ENCODE data around the gene B3GNT8. TPM values are rescaled to one million over a fixed set of nuclear protein-coding genes. Genes with fewer than 3 reads are reported as not detected.

Gene B3GNT8
- total and polyA plus RNA-seq, 4 donors: 3.2 to 7.4 (median 3.8) TPM

DNA sequence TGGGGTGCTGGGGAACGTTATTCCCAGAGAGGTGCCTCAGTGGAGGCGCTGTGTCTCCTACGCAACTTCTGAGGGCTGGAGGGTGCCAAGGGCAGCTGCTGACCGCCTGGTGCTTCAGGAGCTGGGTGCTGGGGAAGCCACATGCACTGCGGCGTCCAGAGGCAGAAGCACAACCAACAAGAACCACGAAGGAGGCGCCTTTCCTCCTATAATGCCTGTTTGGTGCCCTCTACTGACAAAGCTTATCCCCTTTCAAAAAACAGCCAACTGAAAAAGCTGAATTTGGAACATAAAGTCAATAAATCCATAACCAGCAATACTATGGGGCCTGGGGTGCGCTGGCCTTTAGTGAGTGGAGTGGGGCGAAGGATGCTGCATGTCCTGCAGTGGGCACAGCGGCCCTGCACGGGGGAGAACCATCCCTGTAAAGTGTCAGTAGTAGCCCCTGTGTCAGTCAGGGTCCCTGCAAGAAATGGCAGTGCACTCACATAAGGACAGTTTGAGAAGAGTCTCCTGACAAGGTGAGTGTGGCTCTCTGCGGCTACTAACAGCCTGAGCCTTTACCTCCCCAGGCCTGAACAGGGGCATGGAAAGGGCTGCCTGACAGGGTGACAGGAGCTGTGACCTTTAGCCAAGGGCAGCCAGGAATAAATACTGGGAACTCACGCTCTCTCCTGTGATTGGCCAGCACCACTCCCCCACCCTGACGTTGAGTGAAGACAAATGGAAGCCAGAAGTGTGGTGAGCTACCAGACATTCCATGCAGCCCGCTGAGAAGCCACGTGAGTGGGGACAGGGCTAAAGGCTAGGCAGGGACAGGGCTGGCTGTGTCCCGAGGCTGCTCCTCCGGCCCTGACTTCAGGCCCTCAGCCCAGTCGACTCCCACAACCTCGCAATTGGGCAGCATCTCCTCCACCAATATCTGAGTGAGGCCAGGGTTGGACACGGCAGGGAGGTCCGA lies 4.5 kb upstream of the B3GNT8 start:
- H3K4me3 ChIP-seq (ENCODE audit: low read length in 2 of 2): no peak overlapping the region
- WGBS, 2 donors: 53 to 63% methylated on average over 23 of the region's 23 CpGs
- ATAC-seq (ENCODE audit: low FRiP score): no peak
- H3K27ac ChIP-seq (ENCODE audit: low read depth in 1 of 2, low read length in 2 of 2): no peak overlapping the region
- intact Hi-C loops (cut with DNase I): loop anchor here in 1 of 2 donors (2.0 kb wide), 1 partner anchor 111 kb away; no protein-coding TSS in a partner anchor
- no peaks in the 10 kb centered on the region for H3K27me3 ChIP-seq (ENCODE audit: control insufficient read depth in 1 of 2, insufficient read depth in 2 of 2, low read length in 1 of 2)
- H3K9me3 ChIP-seq (ENCODE audit: control insufficient read depth, low read length): no peaks in the 10 kb centered on the region
- H3K36me3 ChIP-seq (ENCODE audit: control insufficient read depth in 1 of 2, insufficient read depth in 2 of 2, low read length in 1 of 2): peaks cover 0 to 2% of the 10 kb centered on the region in 2 donors
- no peak for DNase-seq
- no peaks in the 10 kb centered on the region for H3K4me1 ChIP-seq (ENCODE audit: control insufficient read depth in 1 of 2, insufficient read depth in 2 of 2, low read length in 2 of 2)

DNA sequence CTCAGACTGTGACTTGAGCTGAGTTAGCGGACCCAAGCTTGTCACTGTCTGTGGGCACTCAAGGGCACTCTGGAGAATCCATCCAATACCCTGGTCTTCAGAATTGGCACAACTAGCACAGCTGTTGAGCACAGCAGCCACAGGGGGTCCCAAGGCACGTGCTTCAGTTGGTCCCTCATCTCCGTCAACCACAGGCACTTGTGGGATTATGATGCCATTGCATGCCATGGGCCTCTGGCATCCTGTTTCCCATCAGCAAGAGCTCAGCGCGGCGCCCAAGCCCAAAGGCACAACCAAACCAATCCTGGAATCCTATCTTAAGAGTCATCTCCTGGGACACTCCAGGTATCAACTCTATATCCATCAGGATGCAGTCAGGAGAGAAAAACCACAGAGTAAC lies 3.7 kb upstream of the B3GNT8 start:
- Histone ChIP-seq H3K27me3 (ENCODE audit: control insufficient read depth in 1 of 2, insufficient read depth in 2 of 2, low read length in 1 of 2) (no peaks in the 10 kb centered on the region), H3K36me3 (ENCODE audit: control insufficient read depth in 1 of 2, insufficient read depth in 2 of 2, low read length in 1 of 2) (peaks cover 0 to 2% of the 10 kb centered on the region in 2 donors), H3K9me3 (ENCODE audit: control insufficient read depth, low read length) (no peaks in the 10 kb centered on the region), H3K4me3 (ENCODE audit: low read length in 2 of 2) (no peak overlapping the region), H3K27ac (ENCODE audit: low read depth in 1 of 2, low read length in 2 of 2) (no peak overlapping the region), H3K4me1 (ENCODE audit: control insufficient read depth in 1 of 2, insufficient read depth in 2 of 2, low read length in 2 of 2) (no peaks in the 10 kb centered on the region)
- intact Hi-C loops (cut with DNase I): no loop called here
- WGBS, 2 donors: 72 to 79% methylated on average over 6 of the region's 6 CpGs
- DNase-seq (no peak), ATAC-seq (ENCODE audit: low FRiP score) (no peak)

DNA sequence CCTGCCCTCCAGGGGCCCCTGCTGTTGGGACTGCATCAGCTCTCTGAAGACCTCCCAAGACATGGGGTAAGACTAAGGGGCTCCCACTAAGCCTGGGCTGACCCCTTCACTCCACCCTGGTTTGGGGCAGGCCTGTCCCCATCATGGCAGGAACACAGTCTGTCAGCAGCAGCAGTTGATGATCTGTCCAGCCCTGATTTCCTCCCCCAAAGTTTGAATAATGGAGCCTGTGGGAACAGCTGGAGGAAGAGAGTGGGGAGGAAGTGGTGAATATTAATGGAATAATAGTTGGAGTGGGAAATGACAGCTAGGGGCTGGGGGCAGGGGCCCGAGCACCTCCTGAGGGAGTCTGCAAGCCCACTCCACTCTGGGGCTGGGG lies 1.3 kb upstream of the B3GNT8 start:
- peak overlapping the region in 1 of 2 donors; percentile 23 for H3K27ac ChIP-seq (ENCODE audit: low read depth in 1 of 2, low read length in 2 of 2)
- H3K27me3 ChIP-seq (ENCODE audit: control insufficient read depth in 1 of 2, insufficient read depth in 2 of 2, low read length in 1 of 2): no peaks in the 10 kb centered on the region
- no peaks in the 10 kb centered on the region for H3K4me1 ChIP-seq (ENCODE audit: control insufficient read depth in 1 of 2, insufficient read depth in 2 of 2, low read length in 2 of 2)
- intact Hi-C loops (cut with DNase I): loop anchor here in 1 of 2 donors (5.0 kb wide), 1 partner anchor 76 kb away; the partner anchor contains the start of gene TGFB1
- peaks cover 0 to 4% of the 10 kb centered on the region in 2 donors for H3K36me3 ChIP-seq (ENCODE audit: control insufficient read depth in 1 of 2, insufficient read depth in 2 of 2, low read length in 1 of 2)
- 43 to 64% methylated on average over 1 of the region's 1 CpG for WGBS, 2 donors
- no peak for DNase-seq
- ATAC-seq (ENCODE audit: low FRiP score): no peak
- H3K9me3 ChIP-seq (ENCODE audit: control insufficient read depth, low read length): no peaks in the 10 kb centered on the region
- no peak overlapping the region for H3K4me3 ChIP-seq (ENCODE audit: low read length in 2 of 2)

DNA sequence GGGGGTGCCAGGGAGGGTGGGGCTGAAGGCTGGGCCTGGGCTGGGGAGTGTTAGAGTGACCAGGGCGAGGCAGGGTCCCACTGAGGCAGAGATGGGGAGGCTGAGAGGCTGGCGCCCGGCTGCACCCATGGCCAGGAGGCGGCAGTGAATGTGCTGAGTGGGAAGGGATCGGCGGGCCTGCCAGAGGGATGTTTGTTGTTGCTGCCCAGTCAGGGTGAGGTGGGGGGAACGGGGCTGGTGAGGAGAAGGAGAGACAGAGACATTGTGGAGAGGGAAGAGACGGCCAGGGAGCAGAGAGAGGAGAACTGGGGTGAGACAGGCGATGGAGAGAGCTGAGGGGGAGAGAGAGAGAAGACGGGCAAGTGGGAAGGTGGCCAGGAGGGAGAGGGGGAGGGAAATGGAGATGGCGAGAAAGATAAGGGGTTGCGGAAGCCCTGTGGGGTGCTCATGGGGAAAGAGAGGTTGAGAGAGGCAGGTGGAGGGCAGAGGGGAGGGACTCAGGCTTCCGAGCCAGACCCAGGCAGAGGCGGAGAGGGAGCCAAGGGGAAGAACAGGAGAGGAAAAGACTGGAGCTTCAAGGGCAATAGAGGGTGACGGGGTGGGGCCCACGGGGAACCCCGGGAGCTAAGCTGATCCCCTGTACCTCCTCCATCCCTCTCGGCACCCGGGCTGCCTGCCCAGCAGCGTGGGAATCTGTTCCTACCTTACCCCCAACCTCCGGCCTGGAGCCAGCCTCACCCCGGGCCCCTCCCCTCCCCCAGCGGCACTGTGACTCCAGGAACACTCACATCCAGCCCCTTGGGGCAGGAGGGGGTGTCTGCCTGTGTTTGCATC lies 690 bp upstream of the B3GNT8 start:
- intact Hi-C loops (cut with DNase I): loop anchor here in 1 of 2 donors (5.0 kb wide), 1 partner anchor 76 kb away; the partner anchor contains the start of gene TGFB1
- peak; percentile 47 for ATAC-seq (ENCODE audit: low FRiP score)
- Histone ChIP-seq H3K27me3 (ENCODE audit: control insufficient read depth in 1 of 2, insufficient read depth in 2 of 2, low read length in 1 of 2) (no peaks in the 10 kb centered on the region), H3K27ac (ENCODE audit: low read depth in 1 of 2, low read length in 2 of 2) (peak overlapping the region in 1 of 2 donors; percentile 41), H3K4me3 (ENCODE audit: low read length in 2 of 2) (peak overlapping the region; percentile 33 to 53), H3K4me1 (ENCODE audit: control insufficient read depth in 1 of 2, insufficient read depth in 2 of 2, low read length in 2 of 2) (no peaks in the 10 kb centered on the region), H3K36me3 (ENCODE audit: control insufficient read depth in 1 of 2, insufficient read depth in 2 of 2, low read length in 1 of 2) (peaks cover 0 to 2% of the 10 kb centered on the region in 2 donors), H3K9me3 (ENCODE audit: control insufficient read depth, low read length) (no peaks in the 10 kb centered on the region)
- WGBS, 2 donors: 1 to 2% methylated on average over 22 to 23 of the region's 23 CpGs
- peak in 1 of 2 donors; percentile 83 for DNase-seq

DNA sequence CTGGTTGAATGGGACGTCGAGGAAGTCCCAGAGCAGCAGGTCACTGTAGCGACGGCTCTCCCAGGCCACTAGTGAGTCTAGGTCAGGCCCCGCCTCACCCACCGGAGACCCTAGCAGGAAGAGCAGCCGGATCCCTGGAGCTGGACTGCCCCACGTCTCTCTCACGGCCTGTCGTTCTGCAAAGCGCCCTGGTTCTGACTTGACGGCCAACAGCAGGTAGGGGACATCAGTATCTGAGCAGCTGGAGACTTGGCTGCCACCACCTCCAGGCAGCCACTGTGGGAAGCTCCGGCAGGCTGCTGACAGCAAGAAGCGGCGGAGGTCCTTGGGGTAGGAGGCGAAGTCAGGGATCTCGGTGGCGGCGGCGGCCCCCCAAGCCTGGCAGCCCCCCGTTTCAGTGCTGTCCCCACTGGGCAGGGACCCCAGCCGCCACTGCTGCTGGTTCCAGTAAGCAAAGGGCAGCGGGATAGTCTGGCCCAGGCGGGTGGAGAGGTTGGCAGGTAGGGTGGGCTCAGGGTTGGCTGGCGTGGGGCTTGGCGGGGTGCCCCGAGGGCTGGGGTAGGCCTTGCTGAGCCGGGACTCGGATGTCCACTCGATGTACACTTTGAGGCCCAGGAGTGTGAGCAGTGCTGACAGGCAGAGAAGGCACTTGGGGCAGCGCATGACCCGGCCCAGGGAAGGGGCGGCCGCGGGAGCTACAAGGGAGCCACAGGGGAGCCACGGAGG lies 895 bp downstream of the B3GNT8 start:
- Histone ChIP-seq H3K36me3 (ENCODE audit: control insufficient read depth in 1 of 2, insufficient read depth in 2 of 2, low read length in 1 of 2) (peaks cover 0 to 2% of the 10 kb centered on the region in 2 donors), H3K27me3 (ENCODE audit: control insufficient read depth in 1 of 2, insufficient read depth in 2 of 2, low read length in 1 of 2) (no peaks in the 10 kb centered on the region), H3K9me3 (ENCODE audit: control insufficient read depth, low read length) (no peaks in the 10 kb centered on the region), H3K4me3 (ENCODE audit: low read length in 2 of 2) (peak overlapping the region in 1 of 2 donors; percentile 33), H3K4me1 (ENCODE audit: control insufficient read depth in 1 of 2, insufficient read depth in 2 of 2, low read length in 2 of 2) (no peaks in the 10 kb centered on the region), H3K27ac (ENCODE audit: low read depth in 1 of 2, low read length in 2 of 2) (no peak overlapping the region)
- intact Hi-C loops (cut with DNase I): loop anchor here in 1 of 2 donors (5.0 kb wide), 1 partner anchor 74 kb away; the partner anchor contains the start of gene TGFB1
- 75% methylated on average over 34 to 36 of the region's 36 CpGs for WGBS, 2 donors
- no peak for DNase-seq
- no peak for ATAC-seq (ENCODE audit: low FRiP score)

DNA sequence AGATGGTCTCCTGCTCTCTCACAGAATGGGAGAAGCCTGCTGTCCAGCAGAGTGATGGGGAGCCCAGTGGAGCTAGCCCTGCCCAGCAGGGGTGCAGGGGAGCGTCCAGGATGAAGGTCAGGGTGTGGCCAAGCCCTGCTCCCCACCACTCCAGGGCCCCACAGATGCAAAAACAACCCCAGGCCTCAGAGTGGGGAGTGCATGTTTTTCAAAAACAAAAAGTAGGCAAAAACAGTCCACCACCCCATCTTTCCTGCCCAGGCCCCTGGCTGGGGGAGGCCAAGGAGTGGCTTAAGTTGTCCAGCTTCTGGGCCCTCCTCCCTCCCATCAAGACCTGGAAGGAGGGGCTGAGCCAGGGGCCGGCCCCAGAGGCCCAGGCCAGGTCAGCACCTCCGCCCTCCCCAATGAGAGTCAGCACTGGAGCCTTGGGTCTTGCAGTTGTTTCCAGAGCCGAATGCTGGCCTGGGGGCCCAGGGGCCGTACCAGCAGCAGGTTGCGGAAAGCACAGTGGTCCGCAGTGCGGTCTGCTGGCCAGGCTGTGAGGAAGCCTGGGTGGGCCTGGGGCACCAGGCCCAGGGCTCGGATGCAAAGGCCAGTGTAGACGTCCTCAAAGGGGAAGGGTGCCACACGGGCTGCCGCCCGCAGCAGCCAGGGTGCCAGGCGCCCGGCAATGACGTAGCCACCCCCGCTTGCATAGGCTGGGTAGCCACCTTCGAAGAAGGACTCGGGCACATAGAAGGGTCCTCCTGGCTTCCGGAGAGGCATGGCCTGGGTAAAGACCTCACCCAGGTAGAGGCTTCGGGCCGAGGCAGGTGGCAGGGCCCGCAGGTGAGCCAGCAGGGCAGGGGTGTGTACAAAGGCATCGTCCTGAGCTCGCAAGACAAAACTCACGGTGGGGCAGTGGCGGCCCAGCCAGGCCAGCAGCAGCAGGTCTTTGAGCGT lies 1.7 kb downstream of the B3GNT8 start:
- H3K27ac ChIP-seq (ENCODE audit: low read depth in 1 of 2, low read length in 2 of 2): no peak overlapping the region
- intact Hi-C loops (cut with DNase I): loop anchor here in 1 of 2 donors (5.0 kb wide), 1 partner anchor 73 kb away; the partner anchor contains the start of gene TGFB1
- 89 to 90% methylated on average over 28 of the region's 28 CpGs for WGBS, 2 donors

DNA sequence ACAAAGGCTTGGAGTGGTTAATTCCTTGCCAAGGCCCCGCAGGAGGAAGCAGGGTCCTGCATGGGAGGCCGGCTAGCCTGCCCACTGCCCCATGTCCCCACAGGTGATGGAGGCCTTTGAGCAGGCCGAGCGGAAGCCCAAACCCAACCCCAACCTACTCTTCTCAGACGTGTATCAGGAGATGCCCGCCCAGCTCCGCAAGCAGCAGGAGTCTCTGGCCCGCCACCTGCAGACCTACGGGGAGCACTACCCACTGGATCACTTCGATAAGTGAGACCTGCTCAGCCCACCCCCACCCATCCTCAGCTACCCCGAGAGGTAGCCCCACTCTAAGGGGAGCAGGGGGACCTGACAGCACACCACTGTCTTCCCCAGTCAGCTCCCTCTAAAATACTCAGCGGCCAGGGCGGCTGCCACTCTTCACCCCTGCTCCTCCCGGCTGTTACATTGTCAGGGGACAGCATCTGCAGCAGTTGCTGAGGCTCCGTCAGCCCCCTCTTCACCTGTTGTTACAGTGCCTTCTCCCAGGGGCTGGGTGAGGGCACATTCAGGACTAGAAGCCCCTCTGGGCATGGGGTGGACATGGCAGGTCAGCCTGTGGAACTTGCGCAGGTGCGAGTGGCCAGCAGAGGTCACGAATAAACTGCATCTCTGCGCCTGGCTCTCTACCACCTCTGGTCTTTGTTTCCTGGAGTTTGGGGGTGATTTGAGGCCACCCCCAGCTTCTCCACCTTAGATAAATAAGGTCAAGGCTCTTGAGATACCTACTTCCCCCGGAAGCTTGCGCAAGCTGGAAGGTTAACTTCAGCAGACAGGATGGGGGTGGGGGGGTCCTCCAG lies 2.6 kb downstream of the B3GNT8 start:
- intact Hi-C loops (cut with DNase I): loop anchor here in 1 of 2 donors (5.0 kb wide), 1 partner anchor 72 kb away; the partner anchor contains the start of gene TGFB1
- Histone ChIP-seq H3K9me3 (ENCODE audit: control insufficient read depth, low read length) (no peaks in the 10 kb centered on the region), H3K4me3 (ENCODE audit: low read length in 2 of 2) (no peak overlapping the region), H3K36me3 (ENCODE audit: control insufficient read depth in 1 of 2, insufficient read depth in 2 of 2, low read length in 1 of 2) (peaks cover 0 to 4% of the 10 kb centered on the region in 2 donors), H3K27me3 (ENCODE audit: control insufficient read depth in 1 of 2, insufficient read depth in 2 of 2, low read length in 1 of 2) (no peaks in the 10 kb centered on the region), H3K27ac (ENCODE audit: low read depth in 1 of 2, low read length in 2 of 2) (no peak overlapping the region), H3K4me1 (ENCODE audit: control insufficient read depth in 1 of 2, insufficient read depth in 2 of 2, low read length in 2 of 2) (no peaks in the 10 kb centered on the region)
- DNase-seq (no peak), ATAC-seq (ENCODE audit: low FRiP score) (no peak)
- 85 to 89% methylated on average over 20 to 21 of the region's 21 CpGs for WGBS, 2 donors

More for the DNA sequence above, 1.7 kb downstream of the B3GNT8 start:
- H3K27me3 ChIP-seq (ENCODE audit: control insufficient read depth in 1 of 2, insufficient read depth in 2 of 2, low read length in 1 of 2): no peaks in the 10 kb centered on the region
- no peak for ATAC-seq (ENCODE audit: low FRiP score)
- H3K4me3 ChIP-seq (ENCODE audit: low read length in 2 of 2): no peak overlapping the region
- no peaks in the 10 kb centered on the region for H3K9me3 ChIP-seq (ENCODE audit: control insufficient read depth, low read length)
- no peaks in the 10 kb centered on the region for H3K4me1 ChIP-seq (ENCODE audit: control insufficient read depth in 1 of 2, insufficient read depth in 2 of 2, low read length in 2 of 2)
- H3K36me3 ChIP-seq (ENCODE audit: control insufficient read depth in 1 of 2, insufficient read depth in 2 of 2, low read length in 1 of 2): peaks cover 0 to 2% of the 10 kb centered on the region in 2 donors
- no peak for DNase-seq
